Uterus (tissue), 2 donors: ENCODE measurements around the gene TINAGL1.

Source experiments
- POLR2A ChIP-seq, 2 donors: fragments of 450-650 bp; IDR thresholded peaks; one replicate each; pipeline ENCODE4 v1.6.1; 2016; ENCODE audit warnings: antibody characterized with exemption in 2 of 2, mild to moderate bottlenecking in 1 of 2, moderate library complexity in 1 of 2
- TF ChIP-seq, protein P1 (sequence below), 4 experiments: fragments of 200-600 bp in 2 of 4; fragments of 450-650 bp in 2 of 4; sonication (generic) in 2 of 4; IDR thresholded peaks; one replicate each; pipeline ENCODE4 v1.5.1; 2016 to 2019; ENCODE audit warnings: antibody characterized with exemption in 4 of 4, mild to moderate bottlenecking in 2 of 4, moderate library complexity in 1 of 4

DNA sequence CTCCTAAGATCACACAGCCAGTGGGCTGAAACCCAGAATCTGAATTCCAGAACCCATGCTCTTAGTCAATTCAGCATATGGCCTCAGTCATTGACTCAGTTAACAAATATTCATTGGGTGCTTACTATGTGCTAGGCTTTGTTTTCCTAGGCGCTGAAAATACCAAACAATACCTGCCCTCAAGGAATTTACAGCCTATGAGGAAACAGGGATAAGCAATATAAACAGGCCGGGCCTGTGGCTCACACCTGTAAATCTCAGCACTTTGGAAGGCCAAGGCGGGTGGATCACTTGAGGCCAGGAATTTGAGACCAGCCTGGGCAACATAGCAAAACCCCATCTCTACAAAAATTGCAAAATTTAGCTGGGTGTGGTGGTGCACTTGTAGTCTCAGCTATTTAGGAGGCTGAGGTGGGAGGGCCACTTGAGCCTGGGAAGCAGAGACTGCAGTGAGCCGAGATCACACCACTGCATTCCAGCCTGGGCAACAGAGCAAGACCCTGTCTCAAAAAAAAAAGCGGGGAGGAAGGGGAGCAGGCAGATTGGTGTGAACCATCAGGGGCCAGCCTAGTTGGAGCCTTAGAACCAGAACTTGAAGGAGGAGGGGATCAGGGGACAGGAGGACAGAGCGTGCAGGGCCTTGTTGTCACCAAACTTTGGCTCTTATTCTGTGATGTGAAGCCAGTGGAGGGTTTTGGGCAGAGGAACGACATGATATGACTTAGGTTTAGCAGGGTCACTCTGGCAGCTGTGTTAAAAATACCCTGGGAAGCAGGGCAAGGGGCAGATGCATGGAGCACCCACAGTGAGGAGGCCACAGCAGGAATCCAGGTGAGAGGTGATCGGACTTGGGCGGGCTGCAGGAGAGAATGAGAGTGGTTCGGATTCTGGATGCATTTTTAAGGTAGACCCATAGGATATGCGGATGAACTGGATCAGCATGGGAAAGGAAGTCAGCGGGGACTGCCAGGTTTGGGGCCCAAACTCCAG is 5.8 kb downstream of the TINAGL1 start:
- TF ChIP-seq, protein P1, sequence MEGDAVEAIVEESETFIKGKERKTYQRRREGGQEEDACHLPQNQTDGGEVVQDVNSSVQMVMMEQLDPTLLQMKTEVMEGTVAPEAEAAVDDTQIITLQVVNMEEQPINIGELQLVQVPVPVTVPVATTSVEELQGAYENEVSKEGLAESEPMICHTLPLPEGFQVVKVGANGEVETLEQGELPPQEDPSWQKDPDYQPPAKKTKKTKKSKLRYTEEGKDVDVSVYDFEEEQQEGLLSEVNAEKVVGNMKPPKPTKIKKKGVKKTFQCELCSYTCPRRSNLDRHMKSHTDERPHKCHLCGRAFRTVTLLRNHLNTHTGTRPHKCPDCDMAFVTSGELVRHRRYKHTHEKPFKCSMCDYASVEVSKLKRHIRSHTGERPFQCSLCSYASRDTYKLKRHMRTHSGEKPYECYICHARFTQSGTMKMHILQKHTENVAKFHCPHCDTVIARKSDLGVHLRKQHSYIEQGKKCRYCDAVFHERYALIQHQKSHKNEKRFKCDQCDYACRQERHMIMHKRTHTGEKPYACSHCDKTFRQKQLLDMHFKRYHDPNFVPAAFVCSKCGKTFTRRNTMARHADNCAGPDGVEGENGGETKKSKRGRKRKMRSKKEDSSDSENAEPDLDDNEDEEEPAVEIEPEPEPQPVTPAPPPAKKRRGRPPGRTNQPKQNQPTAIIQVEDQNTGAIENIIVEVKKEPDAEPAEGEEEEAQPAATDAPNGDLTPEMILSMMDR (IDR thresholded peaks at IDR 0.05): no peak
- TF ChIP-seq POLR2A (IDR thresholded peaks at IDR 0.05): no peak
